SK-N-SH treated with all-trans-retinoic acid at 6 μM for 48 hours (cell line): ENCODE data around the gene MTHFD2L.

Experiments
- ATAC-seq: fragments of 200-7000 bp; cut with Tn5 transposase; 3 replicates; pipeline ENCODE4 v1.9.1; 2020; ENCODE audit warnings: mild to moderate bottlenecking, moderate library complexity
- ARNTL ChIP-seq: fragments of 450-650 bp; formaldehyde crosslinking; IDR thresholded peaks from 2 replicates; pipeline ENCODE4 v1.5.0; 2020; ENCODE audit warnings: low read depth, mild to moderate bottlenecking, moderate library complexity, borderline replicate concordance
- BACH2 ChIP-seq: fragments of 250-450 bp; sonication (Bioruptor Pico); IDR thresholded peaks from 2 replicates; pipeline ENCODE4 v1.9.0; 2021; ENCODE audit warnings: mild to moderate bottlenecking, borderline replicate concordance
- CREB5 ChIP-seq: fragments of 250-450 bp; sonication (Bioruptor Pico); IDR thresholded peaks from 2 replicates; pipeline ENCODE4 v1.5.1; 2020; ENCODE audit warnings: low read depth, mild to moderate bottlenecking, moderate library complexity
- CSDC2 ChIP-seq: fragments of 250-450 bp; sonication (Bioruptor Pico); IDR thresholded peaks from 2 replicates; pipeline ENCODE4 v1.5.0; 2020; ENCODE audit warnings: mild to moderate bottlenecking, moderate library complexity
- ESRRG ChIP-seq: fragments of 250-450 bp; sonication (Bioruptor Pico); IDR thresholded peaks from 2 replicates; pipeline ENCODE4 v1.6.1; 2021; ENCODE audit warnings: mild to moderate bottlenecking
- GLIS3 ChIP-seq: fragments of 250-450 bp; sonication (Bioruptor Pico); IDR thresholded peaks from 2 replicates; pipeline ENCODE4 v1.5.0; 2020; ENCODE audit warnings: mild to moderate bottlenecking, moderate library complexity
- ISL1 ChIP-seq: fragments of 250-450 bp; sonication (Bioruptor Pico); IDR thresholded peaks from 2 replicates; pipeline ENCODE4 v2.1.2; 2022; ENCODE audit warnings: mild to moderate bottlenecking, moderate library complexity
- OSR1 ChIP-seq: fragments of 250-450 bp; sonication (Bioruptor Pico); IDR thresholded peaks from 2 replicates; pipeline ENCODE4 v1.8.0; 2022; ENCODE audit warnings: moderate library complexity, mild to moderate bottlenecking, inconsistent platforms
- PATZ1 ChIP-seq: fragments of 250-450 bp; sonication (Bioruptor Pico); IDR thresholded peaks from 2 replicates; pipeline ENCODE4 v1.8.0; 2020; ENCODE audit warnings: mild to moderate bottlenecking, moderate library complexity, borderline replicate concordance
- POU6F1 ChIP-seq: fragments of 250-450 bp; sonication (Bioruptor Pico); IDR thresholded peaks from 2 replicates; pipeline ENCODE4 v1.8.0; 2021; ENCODE audit warnings: low read depth, mild to moderate bottlenecking, moderate library complexity, borderline replicate concordance
- PPARA ChIP-seq: fragments of 250-450 bp; sonication (Bioruptor Pico); IDR thresholded peaks from 2 replicates; pipeline ENCODE4 v1.5.0; 2020; ENCODE audit warnings: mild to moderate bottlenecking, borderline replicate concordance
- RARB ChIP-seq: fragments of 250-450 bp; sonication (Bioruptor Pico); IDR thresholded peaks from 2 replicates; pipeline ENCODE4 v1.8.0; 2021; ENCODE audit warnings: mild to moderate bottlenecking, moderate library complexity
- SNAI2 ChIP-seq: fragments of 250-450 bp; sonication (Bioruptor Pico); IDR thresholded peaks from 2 replicates; pipeline ENCODE4 v1.5.0; 2020; ENCODE audit warnings: mild to moderate bottlenecking, moderate library complexity
- TCF4 ChIP-seq: fragments of 250-450 bp; sonication (Bioruptor Pico); IDR thresholded peaks from 2 replicates; pipeline ENCODE4 v1.8.0; 2021; ENCODE audit warnings: mild to moderate bottlenecking, moderate library complexity, borderline replicate concordance
- TOX ChIP-seq: fragments of 250-450 bp; sonication (Bioruptor Pico); IDR thresholded peaks from 2 replicates; pipeline ENCODE4 v1.8.0; 2021; ENCODE audit warnings: mild to moderate bottlenecking, moderate library complexity, borderline replicate concordance
- TSHZ2 ChIP-seq: fragments of 250-450 bp; sonication (Bioruptor Pico); IDR thresholded peaks from 2 replicates; pipeline ENCODE4 v1.5.0; 2020; ENCODE audit warnings: mild to moderate bottlenecking, moderate library complexity
- ZC3H10 ChIP-seq: fragments of 250-450 bp; sonication (Bioruptor Pico); IDR thresholded peaks from 2 replicates; pipeline ENCODE4 v1.5.1; 2021; ENCODE audit warnings: mild to moderate bottlenecking, moderate library complexity
- ZFP3 ChIP-seq: fragments of 250-450 bp; sonication (Bioruptor Pico); IDR thresholded peaks from 2 replicates; pipeline ENCODE4 v1.5.0; 2020; ENCODE audit warnings: mild to moderate bottlenecking, moderate library complexity
- ZFP30 ChIP-seq: fragments of 450-650 bp; formaldehyde crosslinking; IDR thresholded peaks from 2 replicates; pipeline ENCODE4 v1.5.0; 2022; ENCODE audit warnings: mild to moderate bottlenecking, moderate library complexity
- ZNF70 ChIP-seq: fragments of 450-650 bp; formaldehyde crosslinking; IDR thresholded peaks from 2 replicates; pipeline ENCODE4 v1.5.0; 2020; ENCODE audit warnings: mild to moderate bottlenecking, moderate library complexity
- ZNF8 ChIP-seq: fragments of 450-650 bp; formaldehyde crosslinking; IDR thresholded peaks from 2 replicates; pipeline ENCODE4 v1.5.0; 2020; ENCODE audit warnings: mild to moderate bottlenecking, moderate library complexity

Gene MTHFD2L

GRCh38 chr4:74118600-74119338 is 39.1 kb upstream of the MTHFD2L start:
- TF ChIP-seq TOX (CRISPR knock-in tag) (no peak), TCF4 (CRISPR knock-in tag) (no peak), ZFP30 (CRISPR knock-in tag) (no peak), ZFP3 (CRISPR knock-in tag) (no peak), RARB (CRISPR knock-in tag) (no peak), ZNF70 (CRISPR knock-in tag) (no peak), POU6F1 (CRISPR knock-in tag) (no peak), OSR1 (CRISPR knock-in tag) (no peak), PATZ1 (CRISPR knock-in tag) (no peak), BACH2 (CRISPR knock-in tag) (no peak), ESRRG (no peak), CREB5 (CRISPR knock-in tag) (no peak), SNAI2 (CRISPR knock-in tag) (no peak), ARNTL (CRISPR knock-in tag) (no peak), ZC3H10 (CRISPR knock-in tag) (no peak), GLIS3 (CRISPR knock-in tag) (no peak), ZNF8 (CRISPR knock-in tag) (no peak), CSDC2 (CRISPR knock-in tag) (no peak)
- TF ChIP-seq, all 23 proteins: peak for 0
- no peak for ATAC-seq

- TF ChIP-seq TOX (CRISPR knock-in tag) = no peak
- TF ChIP-seq RARB (CRISPR knock-in tag) = no peak
- TF ChIP-seq ZNF70 (CRISPR knock-in tag) = no peak
- TF ChIP-seq BACH2 (CRISPR knock-in tag) = no peak
- TF ChIP-seq ISL1 (CRISPR knock-in tag) = no peak
- no peak for TF ChIP-seq CSDC2 (CRISPR knock-in tag)
- TF ChIP-seq TCF4 (CRISPR knock-in tag) = no peak
- TF ChIP-seq ZC3H10 (CRISPR knock-in tag) = no peak
These were observed 37.8 kb upstream of the MTHFD2L start for GRCh38 chr4:74120086-74120485.

GRCh38 chr4:74121643-74122579 is 36.0 kb upstream of the MTHFD2L start:
- ATAC-seq = no peak
- TF ChIP-seq POU6F1 (CRISPR knock-in tag) (no peak), CREB5 (CRISPR knock-in tag) (no peak), ISL1 (CRISPR knock-in tag) (no peak), TCF4 (CRISPR knock-in tag) (no peak), PPARA (no peak), PATZ1 (CRISPR knock-in tag) (no peak), TSHZ2 (CRISPR knock-in tag) (no peak), ZC3H10 (CRISPR knock-in tag) (no peak), ZNF8 (CRISPR knock-in tag) (no peak), ZNF70 (CRISPR knock-in tag) (no peak), BACH2 (CRISPR knock-in tag) (no peak), OSR1 (CRISPR knock-in tag) (no peak), TOX (CRISPR knock-in tag) (no peak), GLIS3 (CRISPR knock-in tag) (no peak)

More at GRCh38 chr4:74120086-74120485, 37.8 kb upstream of the MTHFD2L start:
- ATAC-seq = no peak
